HG03565 (cell line): ENCODE results near the gene MRPL42.
"Not testable (repeated sequence)": the region's sequence is repeated elsewhere in the genome, so short reads cannot be mapped to it uniquely, and the experiment has no call there.

ENCODE experiments used
- ATAC-seq: cut with Tn5 transposase; IDR thresholded peaks from one replicate; pipeline ENCODE4 v1.9.1; 2021; ENCODE audit warnings: mild to moderate bottlenecking, moderate library complexity; ENCODE audit not compliant: unreplicated experiment

MRPL42 gene

GRCh38 chr12:93540466-93540865 lies 73.2 kb downstream of the MRPL42 start:
- ATAC-seq = no peak

GRCh38 chr12:93541578-93542225 lies 74.4 kb downstream of the MRPL42 start:
- ATAC-seq = no peak

GRCh38 chr12:93547778-93548177 lies 80.5 kb downstream of the MRPL42 start:
- ATAC-seq = no peak

DNA sequence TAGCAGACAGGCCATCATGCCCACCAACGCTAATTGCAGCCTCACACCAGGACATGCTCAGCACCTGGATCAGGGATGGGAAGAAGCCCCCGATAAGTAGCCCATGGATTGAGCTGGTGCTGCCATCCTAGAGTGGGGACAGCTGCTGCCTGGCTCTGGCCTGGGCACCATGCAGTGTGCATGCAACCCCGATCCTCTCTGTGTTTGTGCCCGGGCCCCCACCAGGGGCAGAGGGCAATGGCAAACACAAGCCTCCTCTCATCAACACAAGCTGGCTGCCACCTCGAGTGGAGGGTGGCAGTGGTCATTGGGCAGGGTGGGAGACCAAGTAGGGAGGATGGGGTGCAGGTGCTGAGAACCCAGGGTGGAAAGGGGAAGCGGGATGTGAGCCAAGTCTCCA lies 81.9 kb downstream of the MRPL42 start:
- no peak for ATAC-seq

DNA sequence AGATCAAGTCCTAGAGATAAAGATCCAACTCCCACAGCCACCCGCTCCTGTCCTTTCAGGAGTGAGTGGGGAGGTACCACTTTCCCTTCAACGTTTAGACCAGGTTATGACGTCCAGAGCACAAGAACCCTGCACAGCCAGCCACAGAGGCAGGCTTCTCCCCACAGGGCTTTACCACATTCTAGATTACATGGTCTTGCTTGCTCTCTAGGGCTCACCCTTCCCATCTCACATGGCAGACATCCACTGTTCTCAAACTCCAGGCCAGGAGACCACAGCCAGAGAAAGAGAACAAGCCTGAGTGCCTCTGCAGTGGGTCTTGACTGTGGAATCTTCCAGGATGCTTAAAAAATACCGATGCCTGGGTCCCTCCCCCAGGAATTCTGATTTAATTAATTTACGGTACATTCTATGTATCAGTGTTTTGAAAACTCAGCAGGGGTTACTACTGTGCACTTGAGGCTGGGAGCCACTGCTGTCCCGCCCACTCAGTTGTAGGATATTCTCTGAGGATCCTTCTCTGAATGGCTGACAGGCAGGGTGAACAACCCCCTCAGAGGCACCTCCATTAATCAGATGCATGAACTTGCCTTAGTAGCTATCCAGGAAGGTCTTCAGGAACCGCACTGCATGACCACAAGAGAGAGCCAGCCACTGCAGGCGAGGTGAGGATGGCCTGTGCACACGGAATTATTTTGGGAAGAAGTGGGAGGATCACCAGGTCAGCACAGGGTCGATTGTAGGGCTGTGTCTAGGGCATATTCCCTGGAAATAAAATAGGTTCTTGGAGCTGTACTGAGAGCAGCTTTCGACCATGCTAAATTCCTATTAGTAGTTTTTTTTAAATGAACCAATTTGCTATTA lies 83.7 kb downstream of the MRPL42 start:
- no peak for ATAC-seq

DNA sequence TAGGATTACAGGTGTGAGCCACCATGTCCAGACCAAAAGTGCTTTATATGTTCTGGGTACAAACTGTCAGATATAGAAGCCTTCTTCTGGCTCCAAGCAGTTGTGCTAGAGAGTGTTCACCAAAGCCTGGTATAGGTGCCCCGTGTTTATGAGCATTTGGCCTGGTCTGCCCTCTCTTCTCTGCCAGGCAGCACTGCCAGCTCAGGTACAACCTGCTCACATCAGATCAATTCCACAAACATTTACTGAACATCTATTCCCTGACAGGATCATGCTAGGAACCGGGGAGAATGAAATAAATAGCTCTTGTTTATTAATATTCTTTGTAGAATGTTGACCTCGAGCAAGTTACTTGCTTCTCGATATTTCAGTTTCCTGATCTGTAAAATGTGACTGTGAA lies 85.1 kb downstream of the MRPL42 start:
- ATAC-seq = no peak

DNA sequence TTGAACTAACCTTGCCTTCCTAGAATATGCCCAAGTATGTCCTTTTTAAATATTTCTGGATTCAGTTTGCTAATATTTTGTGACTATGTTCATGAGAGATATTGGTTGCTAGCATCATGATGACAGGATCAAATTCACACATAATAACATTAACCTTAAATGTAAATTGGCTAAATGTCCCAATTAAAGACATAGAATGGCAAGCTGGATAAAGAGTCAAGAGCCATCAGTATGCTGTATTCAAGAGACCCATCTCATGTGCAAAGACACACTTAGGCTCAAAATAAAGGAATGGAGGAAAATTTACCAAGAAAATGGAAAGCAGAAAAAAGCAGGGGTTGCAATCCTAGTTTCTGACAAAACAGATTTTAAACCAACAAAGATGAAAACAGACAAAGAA lies 90.6 kb downstream of the MRPL42 start:
- ATAC-seq = not testable (repeated sequence)

DNA sequence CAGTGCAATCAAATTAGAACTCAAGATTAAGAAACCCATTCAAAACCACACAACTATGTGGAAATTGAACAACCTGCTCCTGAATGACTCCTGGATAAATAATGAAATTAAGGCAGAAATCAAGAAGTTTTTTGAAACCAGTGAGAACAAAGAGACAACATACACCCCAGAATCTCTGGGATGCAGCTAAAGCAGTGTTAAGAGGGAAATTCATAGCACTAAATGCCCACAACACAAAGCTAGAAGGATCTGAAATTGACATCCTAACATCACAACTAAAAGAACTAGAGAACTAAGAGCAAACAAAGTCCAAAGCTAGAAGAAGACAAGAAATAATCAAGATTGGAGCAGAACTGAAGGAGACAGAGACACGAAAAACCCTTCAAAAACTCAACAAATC lies 91.4 kb downstream of the MRPL42 start:
- ATAC-seq = not testable (repeated sequence)

DNA sequence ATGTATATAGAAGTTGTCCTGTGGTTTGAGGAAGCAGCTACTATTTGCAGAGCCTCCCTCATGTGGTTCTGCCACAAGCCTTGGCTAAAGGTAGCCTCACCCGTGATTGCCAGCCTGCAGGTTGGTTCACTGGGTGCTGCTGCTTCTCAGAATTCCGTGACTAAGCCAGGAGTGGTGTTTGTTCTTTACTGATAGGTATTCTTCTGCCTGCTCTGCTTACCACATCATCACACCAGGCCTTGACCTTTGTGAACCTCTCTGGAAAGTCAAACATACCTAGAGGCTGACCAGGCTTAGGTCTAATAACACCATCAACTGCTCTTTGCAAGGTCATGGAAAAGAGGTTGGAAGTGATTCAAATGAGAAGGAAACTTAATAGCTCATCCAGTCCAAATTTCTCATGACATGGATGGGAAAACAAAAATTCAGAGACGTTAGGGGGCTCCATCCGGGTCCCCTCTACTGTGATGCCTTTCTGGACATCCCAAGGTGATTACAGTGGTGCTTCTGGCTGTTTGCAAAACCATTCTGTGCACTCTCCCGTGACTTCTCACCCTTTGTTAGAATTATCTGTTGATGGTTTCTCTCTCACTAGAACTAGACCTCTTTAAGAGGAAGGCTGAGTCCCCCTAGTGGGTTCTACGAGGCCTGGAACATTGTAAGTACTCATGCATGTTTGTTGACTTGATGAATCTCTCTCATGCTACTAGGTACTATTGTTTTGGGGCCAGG lies 96.7 kb downstream of the MRPL42 start:
- ATAC-seq = no peak

DNA sequence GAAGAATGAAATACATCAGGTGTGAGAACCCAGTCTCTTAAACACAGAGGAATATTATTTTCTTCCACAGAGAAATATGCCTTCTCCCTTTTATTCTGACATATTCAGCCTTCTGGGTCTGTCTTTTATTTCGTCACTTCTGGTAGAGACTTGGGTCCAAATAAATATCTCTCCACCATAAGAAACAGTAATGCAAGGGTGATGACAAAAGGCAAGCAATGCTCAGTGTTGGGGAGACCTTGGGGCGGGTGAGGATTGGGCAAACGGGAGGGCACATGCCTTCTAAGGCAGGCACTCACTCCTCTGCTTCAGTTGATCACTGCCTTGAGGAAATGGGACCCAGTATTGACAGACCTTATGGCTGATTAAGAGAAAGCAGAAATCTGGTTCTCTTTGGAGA lies 98.4 kb downstream of the MRPL42 start:
- ATAC-seq = no peak
